HepG2 (cell line): Measurements from ENCODE around the gene MTSS2. TPM values are rescaled to one million over a fixed set of nuclear protein-coding genes. Genes with fewer than 3 reads are reported as not detected.

Source experiments
- CBFB ChIP-seq: sonication (generic); formaldehyde crosslinking; IDR thresholded peaks from 2 replicates; pipeline ENCODE4 v1.4.0; 2020; ENCODE audit warnings: missing genetic modification reagents
- CREB3 ChIP-seq: sonication (generic); formaldehyde crosslinking; IDR thresholded peaks from 2 replicates; pipeline ENCODE4 v1.5.0; 2020; ENCODE audit warnings: missing genetic modification reagents
- DZIP1 ChIP-seq: sonication (generic); formaldehyde crosslinking; IDR thresholded peaks from 2 replicates; pipeline ENCODE4 v1.5.0; 2020; ENCODE audit warnings: mild to moderate bottlenecking, missing genetic modification reagents
- ERF ChIP-seq: IDR thresholded peaks from 2 replicates; pipeline ENCODE4 v1.6.1; 2018; ENCODE audit warnings: missing biosample characterization, missing genetic modification reagents
- ETS1 ChIP-seq: sonication (generic); formaldehyde crosslinking; IDR thresholded peaks from 2 replicates; pipeline ENCODE4 v1.4.0; 2020; ENCODE audit warnings: missing genetic modification reagents
- FOSL1 ChIP-seq: sonication (generic); formaldehyde crosslinking; IDR thresholded peaks from 2 replicates; pipeline ENCODE4 v1.9.0; 2021; ENCODE audit warnings: missing genetic modification reagents, borderline replicate concordance
- HNRNPK ChIP-seq: fragments of 200-400 bp; formaldehyde crosslinking; IDR thresholded peaks from 2 replicates; pipeline ENCODE4 v1.6.1; 2018; ENCODE audit warnings: low read length, low read depth, moderate library complexity, mild to moderate bottlenecking; ENCODE audit not compliant: poor library complexity, severe bottlenecking
- HOXD1 ChIP-seq: sonication (generic); formaldehyde crosslinking; IDR thresholded peaks from 2 replicates; pipeline ENCODE4 v1.5.0; 2020; ENCODE audit warnings: missing genetic modification reagents
- PCBP2 ChIP-seq: fragments of 200-400 bp; formaldehyde crosslinking; optimal IDR thresholded peaks from 2 replicates; pipeline ENCODE3; 2018; ENCODE audit warnings: low read length, low read depth; ENCODE audit not compliant: poor library complexity, severe bottlenecking
- PHF8 ChIP-seq: sonication (generic); formaldehyde crosslinking; IDR thresholded peaks from 2 replicates; pipeline ENCODE4 v1.5.0; 2020; ENCODE audit warnings: missing genetic modification reagents
- PRDM10 ChIP-seq: sonication (generic); formaldehyde crosslinking; IDR thresholded peaks from 2 replicates; pipeline ENCODE4 v1.4.0; 2020; ENCODE audit warnings: low read depth, missing genetic modification reagents
- SAP130 ChIP-seq: IDR thresholded peaks from 2 replicates; pipeline ENCODE4 v1.6.1; 2016; ENCODE audit warnings: low read depth
- ZNF121 ChIP-seq: sonication (generic); formaldehyde crosslinking; IDR thresholded peaks from 2 replicates; pipeline ENCODE4 v1.5.0; 2020; ENCODE audit warnings: mild to moderate bottlenecking, missing genetic modification reagents
- ZNF20 ChIP-seq: sonication (generic); formaldehyde crosslinking; IDR thresholded peaks from 2 replicates; pipeline ENCODE4 v1.4.0; 2020; ENCODE audit warnings: mild to moderate bottlenecking, moderate library complexity, missing genetic modification reagents
- ZNF362 ChIP-seq: sonication (generic); formaldehyde crosslinking; IDR thresholded peaks from 2 replicates; pipeline ENCODE4 v1.4.0; 2020; ENCODE audit warnings: missing genetic modification reagents, mild to moderate bottlenecking, borderline replicate concordance
- ZNF484 ChIP-seq: sonication (generic); formaldehyde crosslinking; IDR thresholded peaks from 2 replicates; pipeline ENCODE4 v1.5.1; 2020; ENCODE audit warnings: mild to moderate bottlenecking, low read depth, missing genetic modification reagents, borderline replicate concordance
- ZNF556 ChIP-seq: sonication (generic); formaldehyde crosslinking; IDR thresholded peaks from 2 replicates; pipeline ENCODE4 v1.4.0; 2020; ENCODE audit warnings: mild to moderate bottlenecking, missing genetic modification reagents, borderline replicate concordance
- polyA plus RNA-seq, 8 experiments: library from polyadenylated mRNA; depleted of rRNA in 3 of 8; stranded (reverse) in 7 of 8; unstranded in 1 of 8; fragments of >200 nt; fragmentation: Illumina TruSeq in 4 of 8; extraction: Trizol in 4 of 8; gene quantifications; 2 replicates each; pipeline versions ENCODE4 v1.2.1 to v1.2.3, GENCODE V29; 2011 to 2016; ENCODE audit warnings: low read depth in 4 of 8, missing spikeins in 1 of 8, mixed read lengths in 1 of 8; ENCODE audit not compliant: insufficient read depth in 1 of 8
- total RNA-seq, 5 experiments: library from RNA; depleted of rRNA; stranded (reverse); fragments of >200 nt; fragmentation: Illumina TruSeq; extraction: Trizol; gene quantifications; 2 replicates each; pipeline ENCODE4 v1.2.3, GENCODE V29; 2016; ENCODE audit warnings: low read depth in 1 of 5

MTSS2 gene
- total and polyA plus RNA-seq, 2 of the 13 experiments (the other 11 are each of a cell fraction or from before 2014, with no cell fraction given) = 132 to 242 TPM

- TF ChIP-seq ZNF20 (CRISPR knock-in tag) (peak; percentile 80; the same call in 1 of the 2 replicates), DZIP1 (no peak), PCBP2 (no peak), CBFB (CRISPR knock-in tag) (no peak), ZNF556 (CRISPR knock-in tag) (peak; percentile 50), CREB3 (CRISPR knock-in tag) (no peak), SAP130 (CRISPR knock-in tag) (peak; percentile 85), PHF8 (peak; percentile 69), HNRNPK (no peak), ZNF484 (CRISPR knock-in tag) (no peak), PRDM10 (0 out of 2 replicates have a peak, but pooled peaks have one; percentile 0), HOXD1 (CRISPR knock-in tag) (0 out of 2 replicates have a peak, but pooled peaks have one; percentile 4), ZNF121 (CRISPR knock-in tag) (no peak), FOSL1 (peak; percentile 3; the same call in 1 of the 2 replicates), ZNF362 (CRISPR knock-in tag) (no peak), ETS1 (no peak), ERF (CRISPR knock-in tag) (no peak)
Observed at GRCh38 chr16:70724146-70725023, 38.5 kb upstream of the MTSS2 start (continued).
